ENCODE measurements around the gene IL12RB2.

DNA sequence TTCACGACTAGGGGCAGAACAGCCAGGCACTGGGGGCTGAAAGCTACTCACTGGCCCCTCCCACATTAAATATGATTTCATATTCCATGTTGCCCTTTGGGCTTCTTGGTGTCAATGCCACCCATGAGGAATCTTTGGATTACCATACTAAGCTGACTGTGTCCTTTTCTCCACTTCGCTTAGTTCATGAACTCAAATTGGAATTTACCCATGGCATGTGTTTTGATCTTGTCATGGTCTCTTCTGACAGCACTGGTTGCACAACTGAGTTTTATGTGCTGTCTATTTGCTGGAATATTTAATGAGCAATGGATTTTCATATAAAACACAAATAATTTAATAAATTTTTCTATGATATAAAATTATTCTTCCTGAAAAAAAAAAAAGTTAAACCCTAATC is 63.4 kb downstream of the IL12RB2 start:
- no peak for TF ChIP-seq POLR2A (IDR thresholded peaks at IDR 0.05; ENCODE audit: low read depth, low read length)
- TF ChIP-seq TAF1 (IDR thresholded peaks at IDR 0.05; ENCODE audit: low read depth, low read length): no peak
- no peak for TF ChIP-seq POLR2AphosphoS5 (IDR thresholded peaks at IDR 0.05; ENCODE audit: low read depth, low read length)
- TF ChIP-seq SPI1 (IDR thresholded peaks at IDR 0.05; ENCODE audit: low read depth, low read length): no peak

Data from GM12891 (cell line).